ENCODE data around the gene CRTAC1.

The CRTAC1 gene

GRCh38 chr10:98030093-98030821, at the start of gene CRTAC1:
Gene CRTAC1 (minus strand): TSS chr10:98030621. CDS start chr10:98030472, 149 bp downstream.
- DNase-seq, result peak; percentile 32

- no peak for DNase-seq
Measured at GRCh38 chr10:98078774-98079173, 48.4 kb upstream of the CRTAC1 start.

- DNase-seq, result no peak
Measured at GRCh38 chr10:98077223-98077622, 46.8 kb upstream of the CRTAC1 start.

GRCh38 chr10:98076086-98076485, 45.7 kb upstream of the CRTAC1 start:
- no peak for DNase-seq

- peak; percentile 5 for DNase-seq
Measured at GRCh38 chr10:98074315-98074911, 44.0 kb upstream of the CRTAC1 start.

- DNase-seq, result no peak
Measured at GRCh38 chr10:98067165-98067564, 36.7 kb upstream of the CRTAC1 start.

- no peak for DNase-seq
Measured at GRCh38 chr10:98063740-98064027, 33.3 kb upstream of the CRTAC1 start.

GRCh38 chr10:98062424-98062823, 32.0 kb upstream of the CRTAC1 start:
- no peak for DNase-seq

GRCh38 chr10:98060079-98060478, 29.7 kb upstream of the CRTAC1 start:
- no peak for DNase-seq

- DNase-seq, result no peak
Measured at GRCh38 chr10:98058295-98058694, 27.9 kb upstream of the CRTAC1 start.

- no peak for DNase-seq
Measured at GRCh38 chr10:98055841-98056516, 25.6 kb upstream of the CRTAC1 start.

GRCh38 chr10:98047009-98047741, 16.8 kb upstream of the CRTAC1 start:
- no peak for DNase-seq

- DNase-seq, result peak; percentile 72
Measured at GRCh38 chr10:98045785-98046389, 15.5 kb upstream of the CRTAC1 start.

GRCh38 chr10:98041352-98042043, 11.1 kb upstream of the CRTAC1 start:
- DNase-seq, result peak; percentile 63

- DNase-seq, result no peak
Measured at GRCh38 chr10:98039690-98040381, 9.4 kb upstream of the CRTAC1 start.

- no peak for DNase-seq
Measured at GRCh38 chr10:98038288-98038687, 7.9 kb upstream of the CRTAC1 start.

GRCh38 chr10:98035599-98035998, 5.2 kb upstream of the CRTAC1 start:
- DNase-seq, result no peak

GRCh38 chr10:98033515-98033914, 3.1 kb upstream of the CRTAC1 start:
- DNase-seq, result no peak

GRCh38 chr10:98031440-98031839, 1.0 kb upstream of the CRTAC1 start:
- no peak for DNase-seq

GRCh38 chr10:98030991-98031431, 590 bp upstream of the CRTAC1 start:
- DNase-seq, result no peak

GRCh38 chr10:98029149-98030092, 1.0 kb downstream of the CRTAC1 start:
- no peak for DNase-seq

Data from stimulated activated CD4-positive, alpha-beta T cell treated with anti-CD3 and anti-CD28 coated beads, Interleukin-15, amount 100 ng/mL, for 24 hours (primary cell).